Stimulated activated CD4-positive, alpha-beta T cell treated with anti-CD3 and anti-CD28 coated beads, TNF-alpha, amount 100 ng/mL, for 48 hours (primary cell): ENCODE data around the gene ZNF382.

Experiments used
- DNase-seq, 3 donors: peaks; one replicate each; pipeline ENCODE4 v3.0.0-alpha.2; 2020; ENCODE audit warnings: low read depth in 3 of 3

Gene ZNF382

GRCh38 chr19:36679455-36679854 is 74.3 kb downstream of the ZNF382 start:
- no peak for DNase-seq
